IMR-90 (cell line): Measurements from ENCODE around the gene CORO1C. TPM values are rescaled to one million over a fixed set of nuclear protein-coding genes. Genes with fewer than 3 reads are reported as not detected.
A peak's percentile ranks its signal among the peaks of the same experiment; 100 is the strongest.

Experiments
- ATAC-seq: fragments of 200-7000 bp; cut with Tn5 transposase; 2 replicates; pipeline ENCODE4 v1.9.1; 2020; ENCODE audit warnings: low read depth, mild to moderate bottlenecking, moderate library complexity
- BruUV-seq: library from RNA; stranded (reverse); fragments of 400-500 nt; replicated peaks from 2 replicates; lab custom pipeline; 2021; lab: Mats Ljungman, UMichigan
- CTCF ChIA-PET: fragments of 300-600 bp; formaldehyde crosslinking; extraction: SDS; loops from one replicate; lab custom pipeline; 2021; ENCODE audit warnings: antibody characterized with exemption; lab: Yijun Ruan, JAX
- POLR2A ChIA-PET: fragments of 300-600 bp; sonication (Branson Sonifier 250); formaldehyde crosslinking; loops from one replicate; lab custom pipeline; 2022; ENCODE audit warnings: antibody characterized with exemption; ENCODE audit not compliant: unreplicated experiment; lab: Charles Lee
- DNase-seq: peaks from one replicate; pipeline ENCODE4 v3.0.0; 2013
- H2AFZ ChIP-seq: replicated peaks from 2 replicates; pipeline ENCODE3; 2013; ENCODE audit warnings: low read length, mild to moderate bottlenecking; ENCODE audit not compliant: poor library complexity
- H2AK5ac ChIP-seq: 2 replicates; pipeline ENCODE4 v1.6.1; 2013; ENCODE audit warnings: low read depth, low read length, inconsistent platforms
- H2AK9ac ChIP-seq: replicated peaks from 2 replicates; pipeline ENCODE3; 2013; ENCODE audit warnings: mild to moderate bottlenecking, low read depth, low read length, moderate library complexity; ENCODE audit not compliant: poor library complexity
- H2BK120ac ChIP-seq: 2 replicates; pipeline ENCODE4 v1.6.1; 2013; ENCODE audit warnings: low read depth, low read length, inconsistent platforms
- H2BK15ac ChIP-seq: 3 replicates; pipeline ENCODE4 v1.6.1; 2013; ENCODE audit warnings: low read depth, low read length, inconsistent platforms
- H2BK20ac ChIP-seq: 2 replicates; pipeline ENCODE4 v1.6.1; 2013; ENCODE audit warnings: low read depth, mild to moderate bottlenecking, inconsistent platforms, low read length, moderate library complexity
- H2BK5ac ChIP-seq: 2 replicates; pipeline ENCODE4 v1.6.1; 2013; ENCODE audit warnings: mild to moderate bottlenecking, low read depth, low read length, inconsistent platforms; ENCODE audit not compliant: poor library complexity, severe bottlenecking
- H3K14ac ChIP-seq: replicated peaks from 2 replicates; pipeline ENCODE4 v1.6.1; 2013; ENCODE audit warnings: low read depth, low read length, inconsistent platforms
- H3K18ac ChIP-seq: 2 replicates; pipeline ENCODE4 v1.6.1; 2013; ENCODE audit warnings: low read depth, low read length, control low read depth
- H3K23ac ChIP-seq: 2 replicates; pipeline ENCODE4 v1.6.1; 2013; ENCODE audit warnings: low read depth, low read length, inconsistent platforms
- H3K27ac ChIP-seq: 2 replicates; pipeline ENCODE4 v1.5.1; 2013; ENCODE audit warnings: mild to moderate bottlenecking, control low read depth, low read length; ENCODE audit not compliant: insufficient read depth
- H3K27me3 ChIP-seq: 2 replicates; pipeline ENCODE4 v1.6.1; 2013; ENCODE audit warnings: low read length; ENCODE audit not compliant: control insufficient read depth, insufficient read depth
- H3K36me3 ChIP-seq: 2 replicates; pipeline ENCODE4 v1.6.1; 2013; ENCODE audit warnings: low read length, mixed read lengths; ENCODE audit not compliant: control insufficient read depth, insufficient read depth
- H3K4ac ChIP-seq: 2 replicates; pipeline ENCODE4 v1.6.1; 2013; ENCODE audit warnings: low read depth, low read length, inconsistent platforms
- H3K4me1 ChIP-seq: 2 replicates; pipeline ENCODE4 v1.6.1; 2013; ENCODE audit warnings: low read length, mixed read lengths; ENCODE audit not compliant: control insufficient read depth, insufficient read depth
- H3K4me2 ChIP-seq: 2 replicates; pipeline ENCODE4 v1.6.1; 2013; ENCODE audit warnings: low read depth, mild to moderate bottlenecking, control low read depth, low read length, moderate library complexity
- H3K4me3 ChIP-seq: 2 replicates; pipeline ENCODE4 v1.5.1; 2013; ENCODE audit warnings: low read depth, mild to moderate bottlenecking, control low read depth, low read length, moderate library complexity; ENCODE audit not compliant: insufficient read depth
- H3K56ac ChIP-seq: 2 replicates; pipeline ENCODE4 v1.6.1; 2013; ENCODE audit warnings: low read length, inconsistent platforms; ENCODE audit not compliant: insufficient read depth; ENCODE audit errors: extremely low read depth
- H3K79me1 ChIP-seq, 2 experiments: 2 replicates each; pipeline ENCODE4 v1.6.1; 2013; ENCODE audit warnings: low read length in 2 of 2, inconsistent platforms in 1 of 2, low read depth in 1 of 2
- H3K9ac ChIP-seq: 2 replicates; pipeline ENCODE4 v1.6.1; 2013; ENCODE audit warnings: low read depth, low read length, control low read depth
- H3K9me1 ChIP-seq: 2 replicates; pipeline ENCODE4 v1.6.1; 2013; ENCODE audit warnings: low read length, inconsistent platforms; ENCODE audit not compliant: insufficient read depth
- H3K9me3 ChIP-seq: 2 replicates; pipeline ENCODE4 v1.6.1; 2013; ENCODE audit warnings: low read length; ENCODE audit not compliant: control insufficient read depth, insufficient read depth
- H4K20me1 ChIP-seq: 2 replicates; pipeline ENCODE4 v1.6.1; 2013; ENCODE audit warnings: low read length, inconsistent platforms; ENCODE audit not compliant: insufficient read depth
- H4K5ac ChIP-seq: 2 replicates; pipeline ENCODE4 v1.6.1; 2013; ENCODE audit warnings: mild to moderate bottlenecking, low read depth, low read length, control low read depth
- H4K8ac ChIP-seq, 2 experiments: 2 replicates each; pipeline ENCODE4 v1.6.1; 2013; ENCODE audit warnings: low read depth in 2 of 2, low read length in 2 of 2, control low read depth in 1 of 2, inconsistent platforms in 1 of 2
- H4K91ac ChIP-seq: 2 replicates; pipeline ENCODE4 v1.6.1; 2013; ENCODE audit warnings: low read depth, low read length, inconsistent platforms; ENCODE audit not compliant: insufficient read depth
- BHLHE40 ChIP-seq: fragments of 150-350 bp; IDR thresholded peaks from 2 replicates; pipeline ENCODE4 v1.6.1; 2016; ENCODE audit warnings: mild to moderate bottlenecking, low read depth, low read length
- CHD1 ChIP-seq: IDR thresholded peaks from 2 replicates; pipeline ENCODE4 v1.6.1; 2012; ENCODE audit warnings: low read depth, low read length, improper control_type of control experiment
- CTCF ChIP-seq: conservative IDR thresholded peaks from 2 replicates; pipeline ENCODE4 v1.5.1; 2012; ENCODE audit warnings: mild to moderate bottlenecking, low read depth, low read length, improper control_type of control experiment
- ELK1 ChIP-seq: fragments of 150-350 bp; IDR thresholded peaks from 2 replicates; pipeline ENCODE4 v1.6.1; 2016; ENCODE audit warnings: low read depth, mild to moderate bottlenecking, low read length, moderate library complexity, borderline replicate concordance
- FOS ChIP-seq: fragments of 150-350 bp; IDR thresholded peaks from 2 replicates; pipeline ENCODE4 v1.6.1; 2016; ENCODE audit warnings: low read depth, low read length
- MAZ ChIP-seq: IDR thresholded peaks from 2 replicates; pipeline ENCODE4 v1.6.1; 2012; ENCODE audit warnings: low read depth, mild to moderate bottlenecking, low read length, improper control_type of control experiment, moderate library complexity, borderline replicate concordance
- MXI1 ChIP-seq: IDR thresholded peaks from 2 replicates; pipeline ENCODE4 v1.6.1; 2012; ENCODE audit warnings: low read depth, mild to moderate bottlenecking, low read length, moderate library complexity, borderline replicate concordance
- NFE2L2 ChIP-seq: fragments of 150-350 bp; IDR thresholded peaks from 2 replicates; pipeline ENCODE4 v1.6.1; 2016; ENCODE audit warnings: low read depth, mild to moderate bottlenecking, low read length
- POLR2A ChIP-seq: IDR thresholded peaks from 2 replicates; pipeline ENCODE4 v1.6.1; 2012; ENCODE audit warnings: mild to moderate bottlenecking, low read depth, low read length
- RAD21 ChIP-seq: IDR thresholded peaks from 2 replicates; pipeline ENCODE4 v1.6.1; 2012; ENCODE audit warnings: low read length, improper control_type of control experiment
- RCOR1 ChIP-seq: IDR thresholded peaks from 2 replicates; pipeline ENCODE4 v1.6.1; 2012; ENCODE audit warnings: mild to moderate bottlenecking, low read length, improper control_type of control experiment; ENCODE audit not compliant: insufficient replicate concordance
- RFX5 ChIP-seq: IDR thresholded peaks from 2 replicates; pipeline ENCODE4 v1.8.0; 2012; ENCODE audit warnings: low read depth, mild to moderate bottlenecking, low read length, moderate library complexity
- SMC3 ChIP-seq: fragments of 150-350 bp; IDR thresholded peaks from 2 replicates; pipeline ENCODE4 v1.6.1; 2016; ENCODE audit warnings: low read depth, mild to moderate bottlenecking, antibody characterized with exemption, low read length, moderate library complexity
- WGBS, 2 experiments: methylation state at CpG; one replicate each; pipeline versions ENCODE4 v1.1.5 to v1.1.7; 2013; ENCODE audit warnings: missing lambda C conversion rate in 2 of 2; ENCODE audit not compliant: insufficient read length in 1 of 2; ENCODE audit errors: extremely low coverage in 2 of 2; 5-methylcytosine and 5-hydroxymethylcytosine counted together
- dilution Hi-C: fragments of 300-500 bp; cut with HindIII; formaldehyde crosslinking; loops from one replicate; pipeline ENCODE4 v1.14.3; 2018; ENCODE audit warnings: low sequenced_read_pairs; ENCODE audit not compliant: unreplicated experiment
- in situ Hi-C: fragments of 300-500 bp; cut with MboI; formaldehyde crosslinking; loops from 3 replicates; pipeline ENCODE4 v1.14.3; 2019; ENCODE audit warnings: low sequenced_read_pairs, inconsistent platforms, mixed read lengths
- intact Hi-C: fragments of 100-400 bp; cut with micrococcal nuclease; formaldehyde crosslinking; loops from 2 replicates; pipeline ENCODE4 v1.10.0; 2022
- polyA plus RNA-seq, 3 experiments: library from polyadenylated mRNA; depleted of rRNA; stranded (reverse); fragments of >200 nt; gene quantifications; 2 replicates each; pipeline ENCODE4 v1.2.3, GENCODE V29; 2012; ENCODE audit warnings: low replicate concordance in 1 of 3
- total RNA-seq: library from RNA; depleted of rRNA; stranded (reverse); fragments of >200 nt; gene quantifications from 2 replicates; pipeline ENCODE4 v1.2.3, GENCODE V29; 2012
- TF ChIP-seq, protein P1 (sequence below): fragments of 150-350 bp; IDR thresholded peaks from 2 replicates; pipeline ENCODE4 v1.6.1; 2017; ENCODE audit warnings: mild to moderate bottlenecking, antibody characterized with exemption, low read length, low read depth

The CORO1C gene
- total and polyA plus RNA-seq, 2 of the 4 experiments (the other 2 are of a cell fraction): 675 to 1,100 TPM

- Histone ChIP-seq H2AK5ac (peak overlapping the region; percentile 60; the same call in 1 of the 2 replicates), H3K36me3 (peaks cover 28% of the 10 kb centered on the region), H3K4me2 (peak overlapping the region; percentile 24; the same call in 1 of the 2 replicates), H3K9ac (peak overlapping the region; percentile 16), H4K8ac (peak overlapping the region; percentile 10 to 36; a peak in 2 of 4 replicates), H3K23ac (peak overlapping the region; percentile 96; the same call in 1 of the 2 replicates), H2AFZ (no peak overlapping the region), H2BK20ac (no peak overlapping the region), H3K9me3 (no peaks in the 10 kb centered on the region), H3K9me1 (peaks cover 28% of the 10 kb centered on the region), H2BK120ac (0 out of 2 replicates have a peak overlapping the region, but pooled peaks have one; percentile 14), H3K79me1 (peaks cover 0 to 60% of the 10 kb centered on the region in 2 experiments; a peak in 2 of 4 replicates), H2BK5ac (peak overlapping the region; percentile 48), H3K27ac (peak overlapping the region; percentile 80; the same call in 1 of the 2 replicates), H4K5ac (0 out of 2 replicates have a peak overlapping the region, but pooled peaks have one; percentile 16), H3K56ac (no peak overlapping the region), H3K14ac (peak overlapping the region; percentile 61; the same call in 1 of the 2 replicates), H2AK9ac (no peak overlapping the region), H3K18ac (peak overlapping the region; percentile 25; the same call in 1 of the 2 replicates), H4K91ac (no peak overlapping the region), H2BK15ac (peak overlapping the region; percentile 36; the same call in 1 of the 3 replicates), H3K4ac (peak overlapping the region; percentile 7), H3K27me3 (no peaks in the 10 kb centered on the region), H4K20me1 (peaks cover 94% of the 10 kb centered on the region), H3K4me3 (no peak overlapping the region), H3K4me1 (peaks cover 36% of the 10 kb centered on the region)
- WGBS, 2 experiments: 8% methylated on average over 2 of the region's 12 CpGs; no CpG with 5 or more reads in 1 of the 2 experiments
- POLR2A ChIA-PET: no interaction called here
- CTCF ChIA-PET: no interaction called here
- ATAC-seq (no peak), DNase-seq (no peak)
- dilution Hi-C loops (no loop called here), in situ Hi-C loops (no loop called here), intact Hi-C loops (no loop called here)
- no TSS peak for BruUV-seq
- no peak for TF ChIP-seq ELK1
- no peak for TF ChIP-seq BHLHE40
- TF ChIP-seq SMC3: no peak
- TF ChIP-seq, protein P1, sequence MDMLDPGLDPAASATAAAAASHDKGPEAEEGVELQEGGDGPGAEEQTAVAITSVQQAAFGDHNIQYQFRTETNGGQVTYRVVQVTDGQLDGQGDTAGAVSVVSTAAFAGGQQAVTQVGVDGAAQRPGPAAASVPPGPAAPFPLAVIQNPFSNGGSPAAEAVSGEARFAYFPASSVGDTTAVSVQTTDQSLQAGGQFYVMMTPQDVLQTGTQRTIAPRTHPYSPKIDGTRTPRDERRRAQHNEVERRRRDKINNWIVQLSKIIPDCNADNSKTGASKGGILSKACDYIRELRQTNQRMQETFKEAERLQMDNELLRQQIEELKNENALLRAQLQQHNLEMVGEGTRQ: no peak
- no peak for TF ChIP-seq CTCF
- no peak for TF ChIP-seq CHD1
- no peak for TF ChIP-seq POLR2A
- no peak for TF ChIP-seq MXI1
- TF ChIP-seq RAD21: no peak
- no peak for TF ChIP-seq RCOR1
- TF ChIP-seq NFE2L2: no peak
- no peak for TF ChIP-seq RFX5
- no peak for TF ChIP-seq FOS
- no peak for TF ChIP-seq MAZ
Observed at GRCh38 chr12:108700833-108701541, 30.3 kb downstream of the CORO1C start.
